ACC112 (cell line): Measurements from ENCODE around the gene PLA1A.

ENCODE experiments used
- H2AFZ ChIP-seq: fragments of 200-600 bp; sonication (generic); one replicate; pipeline ENCODE4 v1.6.0; 2017; ENCODE audit warnings: antibody characterized with exemption, low read length; ENCODE audit not compliant: unreplicated experiment
- H3K27ac ChIP-seq: fragments of 200-600 bp; sonication (generic); 2 replicates; pipeline ENCODE4 v1.5.1; 2014; ENCODE audit warnings: low read depth, mild to moderate bottlenecking, antibody characterized with exemption, low read length, moderate library complexity
- H3K27me3 ChIP-seq: fragments of 200-600 bp; sonication (generic); 2 replicates; pipeline ENCODE4 v1.6.1; 2014; ENCODE audit warnings: mild to moderate bottlenecking, antibody characterized with exemption, low read length, moderate library complexity, mixed read lengths; ENCODE audit not compliant: insufficient read depth
- H3K36me3 ChIP-seq: fragments of 200-600 bp; sonication (generic); 2 replicates; pipeline ENCODE4 v1.6.1; 2016; ENCODE audit warnings: mild to moderate bottlenecking, antibody characterized with exemption, low read length, moderate library complexity, mixed read lengths; ENCODE audit not compliant: insufficient read depth
- H3K4me1 ChIP-seq: fragments of 200-600 bp; sonication (generic); one replicate; pipeline ENCODE4 v1.6.1; 2016; ENCODE audit warnings: low read length, mixed read lengths; ENCODE audit not compliant: insufficient read depth, unreplicated experiment, control insufficient read depth
- H3K4me3 ChIP-seq: fragments of 200-600 bp; sonication (generic); 2 replicates; pipeline ENCODE4 v1.5.1; 2014; ENCODE audit warnings: mild to moderate bottlenecking, low read depth, low read length
- H3K79me2 ChIP-seq: fragments of 200-600 bp; sonication (generic); one replicate; pipeline ENCODE4 v1.6.0; 2016; ENCODE audit warnings: low read length; ENCODE audit not compliant: control insufficient read depth, unreplicated experiment, insufficient read depth

PLA1A gene

DNA sequence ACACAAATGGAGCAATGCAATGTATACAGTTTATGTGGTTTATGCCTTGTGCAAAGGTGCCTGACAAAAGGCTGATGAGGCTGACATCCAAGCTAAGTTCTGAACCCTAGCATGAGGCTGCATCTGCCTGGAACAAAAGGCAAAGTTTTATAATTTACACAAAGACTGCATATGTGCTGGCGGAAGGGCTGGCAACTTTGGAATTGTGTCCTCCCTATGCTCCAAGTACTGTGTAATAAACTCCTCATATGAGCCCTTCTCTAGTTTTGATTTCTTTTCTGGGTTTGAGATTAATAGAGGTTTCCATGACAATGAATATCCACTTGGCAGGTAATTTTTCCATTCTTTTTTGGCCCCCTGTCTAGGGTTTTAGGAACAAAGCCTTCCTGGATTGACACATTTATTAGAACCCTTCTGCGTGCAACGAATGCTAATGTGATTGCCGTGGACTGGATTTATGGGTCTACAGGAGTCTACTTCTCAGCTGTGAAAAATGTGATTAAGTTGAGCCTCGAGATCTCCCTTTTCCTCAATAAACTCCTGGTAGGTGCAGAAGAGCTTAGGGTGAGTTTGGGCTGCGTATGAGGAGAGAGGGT lies 10.8 kb downstream of the PLA1A start:
- H3K27me3 ChIP-seq: peaks cover 28% of the 10 kb centered on the region
- no peak overlapping the region for H2AFZ ChIP-seq
- no peaks in the 10 kb centered on the region for H3K79me2 ChIP-seq
- no peak overlapping the region for H3K27ac ChIP-seq
- no peaks in the 10 kb centered on the region for H3K36me3 ChIP-seq
- H3K4me3 ChIP-seq: no peak overlapping the region
- peaks cover 4% of the 10 kb centered on the region for H3K4me1 ChIP-seq

DNA sequence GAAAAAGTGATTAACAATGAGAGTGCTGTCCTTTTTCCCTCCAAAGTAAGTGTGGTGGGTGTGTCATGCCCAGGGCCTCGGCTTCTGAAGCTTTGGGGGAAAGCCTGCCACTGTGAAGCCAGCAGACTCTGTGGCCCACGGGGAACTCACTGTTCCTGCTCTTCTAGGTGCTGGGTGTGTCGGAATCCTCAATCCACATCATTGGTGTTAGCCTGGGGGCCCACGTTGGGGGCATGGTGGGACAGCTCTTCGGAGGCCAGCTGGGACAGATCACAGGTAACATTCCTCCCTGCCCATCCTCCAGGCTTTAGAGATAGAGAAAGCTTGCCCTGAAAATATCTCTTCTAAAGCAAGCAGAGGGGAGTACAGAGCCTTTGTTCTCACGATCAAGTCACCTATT lies 11.6 kb downstream of the PLA1A start:
- peaks cover 28% of the 10 kb centered on the region for H3K27me3 ChIP-seq
- H3K79me2 ChIP-seq: no peaks in the 10 kb centered on the region
- no peak overlapping the region for H2AFZ ChIP-seq

DNA sequence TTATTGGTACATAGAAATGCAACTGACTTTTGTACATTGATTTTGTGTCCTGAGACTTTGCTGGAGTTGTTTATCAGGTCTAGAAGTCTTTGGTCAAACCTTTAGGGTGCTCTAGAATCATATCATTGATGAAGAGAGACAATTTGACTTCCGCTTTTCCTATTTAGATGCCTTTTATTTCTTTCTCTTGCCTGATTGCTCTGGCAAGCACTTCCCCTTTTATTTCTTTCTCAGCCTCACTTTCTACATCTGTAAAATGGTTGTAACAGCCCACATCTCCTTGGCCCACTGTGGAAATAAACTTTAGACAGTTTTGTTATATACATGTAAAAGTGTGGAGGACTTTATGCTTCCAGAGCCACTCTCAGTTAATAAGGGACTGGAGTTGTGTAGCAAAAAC lies 14.0 kb downstream of the PLA1A start:
- Histone ChIP-seq H2AFZ (no peak overlapping the region), H3K79me2 (no peaks in the 10 kb centered on the region), H3K27ac (no peak overlapping the region), H3K27me3 (peaks cover 28% of the 10 kb centered on the region), H3K4me1 (no peaks in the 10 kb centered on the region), H3K4me3 (no peak overlapping the region), H3K36me3 (no peaks in the 10 kb centered on the region)

More for the DNA sequence above, 11.6 kb downstream of the PLA1A start:
- no peak overlapping the region for H3K4me3 ChIP-seq
- H3K27ac ChIP-seq: no peak overlapping the region
- peaks cover 4% of the 10 kb centered on the region for H3K4me1 ChIP-seq
- H3K36me3 ChIP-seq: no peaks in the 10 kb centered on the region

DNA sequence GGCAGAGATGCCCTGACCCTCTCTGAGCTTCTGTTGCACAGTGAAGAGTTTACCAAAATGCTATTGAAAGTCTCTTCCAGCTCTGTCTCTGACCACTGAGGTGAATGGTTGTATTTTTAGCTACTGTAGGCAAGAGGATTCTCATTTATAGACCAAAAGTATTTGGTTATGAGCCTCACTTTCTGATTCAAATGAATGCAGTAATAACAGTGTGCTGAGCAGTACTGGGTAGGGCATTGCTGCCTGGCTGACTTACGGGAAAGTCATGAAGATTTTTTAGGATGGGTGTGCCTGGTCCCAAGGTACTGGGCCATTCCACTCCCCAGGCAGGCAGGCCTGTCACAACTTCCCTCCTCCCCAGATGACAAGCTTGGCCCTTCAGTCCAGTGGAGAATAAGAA lies 15.5 kb downstream of the PLA1A start:
- Histone ChIP-seq H3K27ac (no peak overlapping the region), H3K4me3 (no peak overlapping the region), H2AFZ (no peak overlapping the region), H3K79me2 (no peaks in the 10 kb centered on the region), H3K36me3 (no peaks in the 10 kb centered on the region), H3K27me3 (peaks cover 18% of the 10 kb centered on the region), H3K4me1 (no peaks in the 10 kb centered on the region)

GRCh38 chr3:119613872-119614271 lies 16.2 kb downstream of the PLA1A start:
- Histone ChIP-seq H3K4me1 (no peaks in the 10 kb centered on the region), H2AFZ (no peak overlapping the region), H3K79me2 (no peaks in the 10 kb centered on the region)

DNA sequence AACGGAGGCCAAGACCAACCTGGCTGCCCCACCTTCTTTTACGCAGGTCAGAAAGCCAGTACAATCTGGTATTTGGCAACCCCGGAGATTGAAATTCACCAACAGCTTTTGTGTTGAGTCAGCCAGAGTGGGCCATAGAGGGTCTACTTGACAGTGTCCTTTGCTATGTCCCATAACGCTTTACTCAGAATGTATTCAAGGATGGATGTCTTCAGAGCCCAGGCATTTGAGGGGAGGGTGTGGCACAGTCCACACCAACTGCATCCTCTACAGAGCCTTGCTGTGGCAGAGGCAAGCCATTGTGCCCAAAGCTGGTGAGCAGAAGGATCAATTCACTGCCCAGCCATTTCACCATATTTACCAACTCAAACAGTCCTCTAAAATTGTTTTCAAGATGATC lies 18.4 kb downstream of the PLA1A start:
- Histone ChIP-seq H3K27ac (no peak overlapping the region), H3K4me1 (no peaks in the 10 kb centered on the region), H2AFZ (no peak overlapping the region)

More at GRCh38 chr3:119613872-119614271, 16.2 kb downstream of the PLA1A start:
- no peak overlapping the region for H3K4me3 ChIP-seq
- H3K36me3 ChIP-seq: no peaks in the 10 kb centered on the region
- H3K27me3 ChIP-seq: peaks cover 18% of the 10 kb centered on the region; the same call in 1 of the 2 replicates
- H3K27ac ChIP-seq: no peak overlapping the region

DNA sequence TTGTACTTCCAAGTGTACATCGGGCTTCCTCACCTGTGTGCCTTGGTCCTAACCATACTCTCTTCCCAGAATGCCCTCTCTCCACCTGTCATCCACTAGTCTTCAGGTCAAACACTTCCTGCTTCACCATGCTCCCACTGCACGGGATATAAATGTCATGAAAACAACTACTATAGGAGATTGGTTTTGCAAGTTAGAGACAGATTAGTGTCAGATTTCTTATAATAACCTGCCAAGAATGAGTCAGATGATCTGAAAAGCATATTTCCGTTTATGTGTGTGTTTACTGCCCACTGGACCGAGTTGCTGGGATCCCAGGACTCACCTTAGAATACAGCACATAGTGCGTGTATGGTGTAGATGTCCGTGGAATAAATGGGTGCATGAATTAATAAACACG lies 21.4 kb downstream of the PLA1A start:
- Histone ChIP-seq H3K4me1 (no peaks in the 10 kb centered on the region), H2AFZ (no peak overlapping the region), H3K27ac (no peak overlapping the region), H3K79me2 (no peaks in the 10 kb centered on the region), H3K27me3 (no peaks in the 10 kb centered on the region), H3K4me3 (no peak overlapping the region), H3K36me3 (no peaks in the 10 kb centered on the region)

More for the DNA sequence above, 18.4 kb downstream of the PLA1A start:
- H3K4me3 ChIP-seq: no peak overlapping the region
- peaks cover 8% of the 10 kb centered on the region; the same call in 1 of the 2 replicates for H3K27me3 ChIP-seq
- no peaks in the 10 kb centered on the region for H3K79me2 ChIP-seq
- no peaks in the 10 kb centered on the region for H3K36me3 ChIP-seq

GRCh38 chr3:119620899-119621298 lies 23.2 kb downstream of the PLA1A start:
- Histone ChIP-seq H3K36me3 (no peaks in the 10 kb centered on the region), H3K27me3 (no peaks in the 10 kb centered on the region), H3K79me2 (no peaks in the 10 kb centered on the region), H2AFZ (no peak overlapping the region), H3K27ac (no peak overlapping the region), H3K4me3 (no peak overlapping the region), H3K4me1 (no peaks in the 10 kb centered on the region)

DNA sequence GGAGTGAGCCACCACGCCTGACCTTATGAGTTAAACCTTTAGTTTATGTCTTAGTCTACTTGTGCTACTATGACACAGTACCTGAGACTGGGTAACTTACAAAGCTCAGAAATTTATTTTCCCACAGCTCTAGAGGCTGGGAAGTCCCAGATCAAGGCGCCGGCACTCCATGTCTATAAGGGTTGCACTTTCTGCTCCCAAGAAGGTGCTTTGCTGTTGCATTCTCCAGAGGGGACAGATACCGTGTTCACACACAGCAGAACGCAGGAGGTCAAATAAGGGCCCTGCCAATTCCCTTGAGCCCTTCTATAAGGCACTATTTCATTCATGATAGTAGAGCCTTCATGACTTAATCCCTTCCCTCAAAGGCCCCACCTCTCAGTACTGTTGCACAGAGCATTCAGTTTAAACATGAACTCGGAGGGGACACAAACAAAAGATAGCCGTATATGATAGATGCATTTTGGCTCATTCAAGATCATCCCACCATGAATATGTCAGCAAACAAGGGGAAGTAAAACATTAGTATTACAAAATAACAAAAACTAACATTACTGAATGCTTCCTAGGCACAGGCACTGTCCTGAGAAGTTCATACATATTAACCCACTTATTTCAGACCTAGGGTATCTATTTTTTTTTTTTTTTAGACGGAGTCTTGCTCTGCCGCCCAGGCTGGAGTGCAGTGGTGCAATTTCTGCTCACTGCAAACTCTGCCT lies 26.5 kb downstream of the PLA1A start:
- Histone ChIP-seq H3K27me3 (no peaks in the 10 kb centered on the region), H3K4me1 (peaks cover 12% of the 10 kb centered on the region), H3K27ac (no peak overlapping the region), H3K36me3 (no peaks in the 10 kb centered on the region), H3K79me2 (no peaks in the 10 kb centered on the region), H2AFZ (no peak overlapping the region), H3K4me3 (no peak overlapping the region)

DNA sequence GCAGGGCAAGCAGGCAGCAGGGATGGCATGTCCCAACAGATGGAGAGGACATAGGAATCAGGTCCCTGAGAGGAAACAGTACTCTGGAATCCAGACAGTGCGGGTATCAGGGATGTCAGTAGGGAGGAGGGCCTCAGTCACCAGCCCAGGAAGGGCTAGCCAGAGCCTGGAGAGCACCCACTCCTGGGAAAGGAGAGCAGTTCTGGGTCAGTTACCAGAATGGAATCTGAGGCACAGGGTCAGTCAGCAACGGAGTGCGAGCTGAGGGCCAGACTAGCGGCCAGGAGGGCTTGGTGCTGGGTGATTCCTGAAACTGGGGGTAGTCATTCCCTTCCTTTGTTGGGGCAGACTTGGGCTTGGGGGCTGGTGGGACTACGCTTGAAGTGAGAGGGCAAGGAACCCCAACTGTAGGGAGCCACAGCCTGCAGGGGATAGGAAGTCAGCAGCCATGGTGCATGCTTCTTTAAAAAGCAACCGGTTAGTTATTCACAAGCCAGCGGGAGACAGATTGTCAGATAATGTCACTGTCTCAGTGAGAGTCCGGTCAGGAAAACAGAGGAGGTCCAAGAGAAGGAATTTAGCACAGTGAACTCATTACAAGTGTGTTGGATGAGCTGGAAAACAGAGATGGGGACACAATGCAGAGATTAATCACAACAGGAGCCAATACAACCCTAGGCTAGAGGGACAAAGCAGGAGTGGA lies 27.9 kb downstream of the PLA1A start:
- H3K27me3 ChIP-seq: no peaks in the 10 kb centered on the region

More for the DNA sequence above, 27.9 kb downstream of the PLA1A start:
- Histone ChIP-seq H3K4me1 (peaks cover 19% of the 10 kb centered on the region), H3K4me3 (no peak overlapping the region), H3K36me3 (no peaks in the 10 kb centered on the region), H2AFZ (no peak overlapping the region), H3K79me2 (no peaks in the 10 kb centered on the region), H3K27ac (no peak overlapping the region)
